Embryonic facial prominence (tissue), 1 donor: ENCODE results near the gene BRD1.
"Not testable (repeated sequence)": the region's sequence is repeated elsewhere in the genome, so short reads cannot be mapped to it uniquely, and the experiment has no call there.

Experiments
- DNase-seq: peaks from one replicate; pipeline ENCODE4 v3.0.0-alpha.2; 2016; ENCODE audit errors: extremely low spot score

Gene BRD1

GRCh38 chr22:49769691-49770546 is 57.8 kb downstream of the BRD1 start:
- DNase-seq = no peak

GRCh38 chr22:49768951-49769690 is 58.6 kb downstream of the BRD1 start:
- no peak for DNase-seq

- no peak for DNase-seq
Measured at GRCh38 chr22:49768077-49768910, 59.4 kb downstream of the BRD1 start.

GRCh38 chr22:49767355-49768062 is 60.2 kb downstream of the BRD1 start:
- DNase-seq = no peak

GRCh38 chr22:49765951-49766350 is 61.7 kb downstream of the BRD1 start:
- no peak for DNase-seq

- DNase-seq = no peak
Measured at GRCh38 chr22:49765091-49765771, 62.4 kb downstream of the BRD1 start.

- no peak for DNase-seq
Measured at GRCh38 chr22:49764127-49764581, 63.5 kb downstream of the BRD1 start.

GRCh38 chr22:49763696-49764095 is 64.0 kb downstream of the BRD1 start:
- no peak for DNase-seq

GRCh38 chr22:49763138-49763537 is 64.5 kb downstream of the BRD1 start:
- no peak for DNase-seq

- DNase-seq = not testable (repeated sequence)
Measured at GRCh38 chr22:49762571-49762970, 65.1 kb downstream of the BRD1 start.

GRCh38 chr22:49761836-49762235 is 65.8 kb downstream of the BRD1 start:
- no peak for DNase-seq

GRCh38 chr22:49760630-49761571 is 66.8 kb downstream of the BRD1 start:
- no peak for DNase-seq

- no peak for DNase-seq
Measured at GRCh38 chr22:49760280-49760629, 67.4 kb downstream of the BRD1 start.

- no peak for DNase-seq
Measured at GRCh38 chr22:49756676-49757075, 71.0 kb downstream of the BRD1 start.

GRCh38 chr22:49756201-49756600 is 71.5 kb downstream of the BRD1 start:
- no peak for DNase-seq

- DNase-seq = no peak
Measured at GRCh38 chr22:49755631-49756001, 72.1 kb downstream of the BRD1 start.

GRCh38 chr22:49754696-49755630 is 72.7 kb downstream of the BRD1 start:
- DNase-seq = no peak

GRCh38 chr22:49753961-49754695 is 73.5 kb downstream of the BRD1 start:
- no peak for DNase-seq
